Keratinocyte (primary cell): ENCODE results near the gene MED27. TPM values are rescaled to one million over a fixed set of nuclear protein-coding genes. Genes with fewer than 3 reads are reported as not detected.

ENCODE experiments used
- DNase-seq: peaks from one replicate; pipeline ENCODE4 v3.0.0-alpha.2; 2011; ENCODE audit warnings: low read depth, missing footprints, low spot score
- FAIRE-seq: peaks from 2 replicates; lab custom pipeline; 2011; peaks lifted over from hg19 to GRCh38; lab: Jason Lieb, UNC
- H2AFZ ChIP-seq: 2 replicates; pipeline ENCODE4 v1.6.0; 2012; ENCODE audit warnings: low read length, control low read depth, inconsistent platforms; ENCODE audit not compliant: control insufficient read depth
- H3K27ac ChIP-seq: 2 replicates; pipeline ENCODE4 v1.5.1; 2011; ENCODE audit warnings: low read length; ENCODE audit not compliant: control insufficient read depth, insufficient read depth
- H3K27me3 ChIP-seq: 3 replicates; pipeline ENCODE4 v1.6.0; 2011; ENCODE audit warnings: low read length; ENCODE audit not compliant: control insufficient read depth, insufficient read depth; ENCODE audit errors: extremely low read depth
- H3K36me3 ChIP-seq, 2 experiments: 2 replicates in 1 of 2; 3 replicates in 1 of 2; pipeline ENCODE4 v1.5.1; 2011; ENCODE audit warnings: low read length in 2 of 2, mild to moderate bottlenecking in 1 of 2; ENCODE audit not compliant: control insufficient read depth in 2 of 2, insufficient read depth in 2 of 2; ENCODE audit errors: extremely low read depth in 1 of 2
- H3K4me1 ChIP-seq: 3 replicates; pipeline ENCODE4 v1.5.1; 2011; ENCODE audit warnings: low read length; ENCODE audit not compliant: control insufficient read depth, insufficient read depth; ENCODE audit errors: extremely low read depth
- H3K4me2 ChIP-seq: 3 replicates; pipeline ENCODE4 v1.6.0; 2011; ENCODE audit warnings: low read depth, low read length; ENCODE audit not compliant: control insufficient read depth, insufficient read depth; ENCODE audit errors: extremely low read depth
- H3K4me3 ChIP-seq, 3 experiments: fragments of 200-600 bp in 1 of 3; sonication (generic) in 1 of 3; 2 replicates in 2 of 3; 3 replicates in 1 of 3; pipeline ENCODE4 v1.5.1; 2011 to 2016; ENCODE audit warnings: low read length in 3 of 3, mild to moderate bottlenecking in 3 of 3, control low read depth in 2 of 3, inconsistent platforms in 1 of 3, low read depth in 1 of 3, mixed read lengths in 1 of 3, mixed run types in 1 of 3, moderate library complexity in 1 of 3; ENCODE audit not compliant: control insufficient read depth in 2 of 3, insufficient read depth in 2 of 3; ENCODE audit errors: extremely low read depth in 1 of 3
- H3K79me2 ChIP-seq: 2 replicates; pipeline ENCODE4 v1.6.0; 2012; ENCODE audit warnings: low read length; ENCODE audit not compliant: control insufficient read depth, insufficient read depth
- H3K9ac ChIP-seq: 3 replicates; pipeline ENCODE4 v1.6.0; 2011; ENCODE audit warnings: low read length; ENCODE audit not compliant: control insufficient read depth, insufficient read depth; ENCODE audit errors: extremely low read depth
- H3K9me1 ChIP-seq: 3 replicates; pipeline ENCODE4 v1.6.0; 2011; ENCODE audit warnings: low read length; ENCODE audit not compliant: control insufficient read depth, insufficient read depth; ENCODE audit errors: extremely low read depth
- H3K9me3 ChIP-seq: 2 replicates; pipeline ENCODE4 v1.5.1; 2012; ENCODE audit warnings: low read depth, low read length; ENCODE audit not compliant: control insufficient read depth
- H4K20me1 ChIP-seq: 3 replicates; pipeline ENCODE4 v1.6.0; 2011; ENCODE audit warnings: low read length; ENCODE audit not compliant: control insufficient read depth, insufficient read depth; ENCODE audit errors: extremely low read depth
- EZH2 ChIP-seq: IDR thresholded peaks from one replicate; pipeline ENCODE4 v1.6.1; 2012; ENCODE audit warnings: inconsistent platforms, mild to moderate bottlenecking, low read length, moderate library complexity
- dilution Hi-C: fragments of 300-500 bp; cut with MboI; formaldehyde crosslinking; loops from one replicate; pipeline ENCODE4 v1.7.0; 2020; ENCODE audit warnings: low sequenced_read_pairs; ENCODE audit not compliant: extremely low pct_ligation_motif_present
- polyA plus RNA-seq, 5 experiments: library from polyadenylated mRNA; depleted of rRNA in 3 of 5; stranded (reverse) in 3 of 5; stranded (forward) in 1 of 5; unstranded in 1 of 5; fragments of >200 nt; gene quantifications; 1 replicate in 1 of 5; 2 replicates in 3 of 5; 3 replicates in 1 of 5; pipeline versions ENCODE4 v1.2.1 to v1.2.3, GENCODE V29; 2011 to 2012; ENCODE audit warnings: missing spikeins in 2 of 5, low read depth in 1 of 5, low replicate concordance in 1 of 5
- TF ChIP-seq, protein P1 (sequence below), 3 experiments: IDR thresholded peaks in 1 of 3; conservative IDR thresholded peaks in 1 of 3; optimal IDR thresholded peaks in 1 of 3; 2 replicates in 2 of 3; 3 replicates in 1 of 3; pipeline versions ENCODE3 to v1.5.1; 2011; ENCODE audit warnings: low read length in 3 of 3, mild to moderate bottlenecking in 3 of 3, moderate library complexity in 2 of 3, control low read depth in 1 of 3, inconsistent platforms in 1 of 3; ENCODE audit not compliant: insufficient read depth in 2 of 3; ENCODE audit errors: extremely low read depth in 1 of 3

Gene MED27
- polyA plus RNA-seq, 1 donor (not counting 4 experiments of a cell fraction or from before 2014, with no cell fraction given) = 39.0 TPM

DNA sequence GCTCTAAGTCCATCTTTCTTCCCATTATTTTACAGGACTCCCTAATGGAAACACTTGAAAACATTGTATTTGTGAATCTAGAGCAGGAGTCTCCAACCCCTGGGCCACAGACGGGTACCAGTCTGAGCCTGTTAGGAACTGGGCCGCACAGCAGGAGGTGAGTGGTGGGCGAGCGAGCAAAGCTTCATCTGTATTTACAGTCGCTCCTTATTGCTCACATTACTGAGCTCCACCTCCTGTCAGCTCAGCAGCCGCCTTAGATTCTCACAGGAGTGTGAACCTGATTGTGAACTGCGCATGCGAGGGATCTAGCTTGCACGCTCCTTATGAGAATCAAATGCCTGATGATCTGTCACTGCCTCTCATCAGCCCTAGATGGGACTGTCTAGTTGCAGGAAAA is 111.0 kb downstream of the MED27 start:
- DNase-seq (no peak), FAIRE-seq (no peak)
- Histone ChIP-seq H3K4me3 (no peak overlapping the region), H3K36me3 (no peaks in the 10 kb centered on the region), H3K9ac (no peak overlapping the region), H4K20me1 (no peaks in the 10 kb centered on the region), H3K9me3 (no peaks in the 10 kb centered on the region), H3K4me1 (no peaks in the 10 kb centered on the region), H3K79me2 (no peaks in the 10 kb centered on the region), H3K27ac (no peak overlapping the region), H3K27me3 (no peaks in the 10 kb centered on the region), H3K9me1 (no peaks in the 10 kb centered on the region), H3K4me2 (no peak overlapping the region), H2AFZ (no peak overlapping the region)
- TF ChIP-seq, protein P1, sequence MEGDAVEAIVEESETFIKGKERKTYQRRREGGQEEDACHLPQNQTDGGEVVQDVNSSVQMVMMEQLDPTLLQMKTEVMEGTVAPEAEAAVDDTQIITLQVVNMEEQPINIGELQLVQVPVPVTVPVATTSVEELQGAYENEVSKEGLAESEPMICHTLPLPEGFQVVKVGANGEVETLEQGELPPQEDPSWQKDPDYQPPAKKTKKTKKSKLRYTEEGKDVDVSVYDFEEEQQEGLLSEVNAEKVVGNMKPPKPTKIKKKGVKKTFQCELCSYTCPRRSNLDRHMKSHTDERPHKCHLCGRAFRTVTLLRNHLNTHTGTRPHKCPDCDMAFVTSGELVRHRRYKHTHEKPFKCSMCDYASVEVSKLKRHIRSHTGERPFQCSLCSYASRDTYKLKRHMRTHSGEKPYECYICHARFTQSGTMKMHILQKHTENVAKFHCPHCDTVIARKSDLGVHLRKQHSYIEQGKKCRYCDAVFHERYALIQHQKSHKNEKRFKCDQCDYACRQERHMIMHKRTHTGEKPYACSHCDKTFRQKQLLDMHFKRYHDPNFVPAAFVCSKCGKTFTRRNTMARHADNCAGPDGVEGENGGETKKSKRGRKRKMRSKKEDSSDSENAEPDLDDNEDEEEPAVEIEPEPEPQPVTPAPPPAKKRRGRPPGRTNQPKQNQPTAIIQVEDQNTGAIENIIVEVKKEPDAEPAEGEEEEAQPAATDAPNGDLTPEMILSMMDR (optimal IDR thresholded peaks at IDR 0.05 in 1 of 3, IDR thresholded peaks at IDR 0.05 in 1 of 3, conservative IDR thresholded peaks at IDR 0.05 in 1 of 3; ENCODE audit: extremely low read depth in 1 of 3, insufficient read depth in 2 of 3, low read length in 3 of 3) = no peak
- dilution Hi-C loops = no loop called here

DNA sequence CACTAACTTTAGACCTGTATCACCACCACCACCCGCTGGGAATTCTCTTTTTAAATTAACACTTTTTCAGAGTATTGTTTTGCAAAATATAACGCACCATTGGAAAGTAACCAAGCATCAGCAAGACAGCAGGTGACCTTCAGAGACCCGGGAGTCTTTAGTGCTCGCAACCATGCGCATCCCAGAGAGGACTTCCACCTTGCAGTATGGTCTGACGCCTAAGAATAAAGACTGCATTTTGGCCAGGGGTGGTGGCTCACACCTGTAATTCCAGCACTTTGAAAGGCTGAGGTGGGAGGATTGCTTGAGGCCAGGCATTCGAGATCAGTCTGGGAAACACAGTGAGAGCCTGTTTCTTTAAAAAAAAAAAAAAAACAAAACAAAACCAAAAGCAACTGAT is 113.8 kb downstream of the MED27 start:
- H2AFZ ChIP-seq = no peak overlapping the region
- H3K9me1 ChIP-seq = peaks cover 2% of the 10 kb centered on the region
- FAIRE-seq (no peak), DNase-seq (no peak)
- no peak overlapping the region for H3K9ac ChIP-seq
- H4K20me1 ChIP-seq = no peaks in the 10 kb centered on the region
- H3K27me3 ChIP-seq = no peaks in the 10 kb centered on the region
- dilution Hi-C loops = no loop called here
- H3K79me2 ChIP-seq = no peaks in the 10 kb centered on the region
- no peak overlapping the region for H3K4me3 ChIP-seq
- TF ChIP-seq, protein P1 (optimal IDR thresholded peaks at IDR 0.05 in 1 of 3, IDR thresholded peaks at IDR 0.05 in 1 of 3, conservative IDR thresholded peaks at IDR 0.05 in 1 of 3; ENCODE audit: extremely low read depth in 1 of 3, insufficient read depth in 2 of 3, low read length in 3 of 3) = no peak
- no peak for TF ChIP-seq EZH2
- peaks cover 3% of the 10 kb centered on the region for H3K4me1 ChIP-seq
- no peaks in the 10 kb centered on the region for H3K9me3 ChIP-seq
- H3K4me2 ChIP-seq = no peak overlapping the region
- no peaks in the 10 kb centered on the region for H3K36me3 ChIP-seq
- H3K27ac ChIP-seq = no peak overlapping the region
